Neuronal stem cell (in vitro differentiated cells): ENCODE data around the gene ACYP2.
"Not testable (repeated sequence)": the region's sequence is repeated elsewhere in the genome, so short reads cannot be mapped to it uniquely, and the experiment has no call there.

ENCODE experiments used
- DNase-seq: peaks from one replicate; pipeline ENCODE4 v3.0.0-alpha.2; 2013; ENCODE audit warnings: low spot score
- H2AFZ ChIP-seq: one replicate; pipeline ENCODE4 v1.6.1; 2013; ENCODE audit warnings: mild to moderate bottlenecking, low read length, inconsistent platforms
- H2AK5ac ChIP-seq: 2 replicates; pipeline ENCODE4 v1.6.1; 2013; ENCODE audit warnings: low read depth, mild to moderate bottlenecking, inconsistent platforms, low read length, moderate library complexity, mixed read lengths
- H2BK120ac ChIP-seq: 2 replicates; pipeline ENCODE4 v1.6.1; 2013; ENCODE audit warnings: low read depth, mild to moderate bottlenecking, inconsistent platforms, low read length, moderate library complexity, mixed read lengths
- H2BK12ac ChIP-seq: one replicate; pipeline ENCODE4 v1.6.1; 2013; ENCODE audit warnings: low read length, inconsistent platforms
- H2BK15ac ChIP-seq: 2 replicates; pipeline ENCODE4 v1.6.1; 2013; ENCODE audit warnings: mild to moderate bottlenecking, low read length, inconsistent platforms, mixed read lengths
- H2BK5ac ChIP-seq: one replicate; pipeline ENCODE4 v1.6.1; 2013; ENCODE audit warnings: inconsistent platforms, mild to moderate bottlenecking, low read length, moderate library complexity
- H3K14ac ChIP-seq: one replicate; pipeline ENCODE4 v1.6.1; 2013; ENCODE audit warnings: low read length, inconsistent platforms
- H3K18ac ChIP-seq: 2 replicates; pipeline ENCODE4 v1.6.1; 2013; ENCODE audit warnings: low read length, inconsistent platforms
- H3K23ac ChIP-seq: 2 replicates; pipeline ENCODE4 v1.6.1; 2013; ENCODE audit warnings: low read depth, mild to moderate bottlenecking, mixed read lengths, low read length, inconsistent platforms; ENCODE audit not compliant: poor library complexity
- H3K27ac ChIP-seq: replicated peaks from 3 replicates; pipeline ENCODE4 v1.5.1; 2013; ENCODE audit warnings: low read length, inconsistent platforms
- H3K27me3 ChIP-seq, 3 experiments: 2 replicates each; pipeline ENCODE4 v1.6.1; 2013; ENCODE audit warnings: low read length in 3 of 3, mild to moderate bottlenecking in 2 of 3, inconsistent platforms in 1 of 3, low read depth in 1 of 3, mixed read lengths in 1 of 3, moderate library complexity in 1 of 3; ENCODE audit not compliant: control insufficient read depth in 3 of 3, insufficient read depth in 3 of 3
- H3K36me3 ChIP-seq, 2 donors: replicated peaks in 1 of 2; 2 replicates each; pipeline ENCODE4 v1.6.1; 2013; ENCODE audit warnings: low read length in 2 of 2; ENCODE audit not compliant: control insufficient read depth in 2 of 2, insufficient read depth in 2 of 2
- H3K4ac ChIP-seq: 2 replicates; pipeline ENCODE4 v1.6.1; 2013; ENCODE audit warnings: inconsistent platforms, mild to moderate bottlenecking, low read length, moderate library complexity
- H3K4me1 ChIP-seq, 2 donors: 1 replicate in 1 of 2; 2 replicates in 1 of 2; pipeline ENCODE4 v1.6.1; 2013; ENCODE audit warnings: low read length in 2 of 2, low read depth in 1 of 2; ENCODE audit not compliant: control insufficient read depth in 2 of 2, insufficient read depth in 1 of 2
- H3K4me2 ChIP-seq: one replicate; pipeline ENCODE4 v1.6.1; 2013; ENCODE audit warnings: mild to moderate bottlenecking, low read length, inconsistent platforms; ENCODE audit not compliant: insufficient read depth, poor library complexity, severe bottlenecking
- H3K4me3 ChIP-seq, 2 donors: 2 replicates each; pipeline ENCODE4 v1.5.1; 2013; ENCODE audit warnings: low read length in 2 of 2, mild to moderate bottlenecking in 2 of 2, inconsistent platforms in 1 of 2, moderate library complexity in 1 of 2
- H3K79me1 ChIP-seq: one replicate; pipeline ENCODE4 v1.6.1; 2013; ENCODE audit warnings: low read depth, mild to moderate bottlenecking, inconsistent platforms, low read length, moderate library complexity
- H3K9ac ChIP-seq: one replicate; pipeline ENCODE4 v1.6.1; 2013; ENCODE audit warnings: mild to moderate bottlenecking, low read depth, low read length, inconsistent platforms; ENCODE audit not compliant: poor library complexity
- H3K9me3 ChIP-seq, 2 donors: replicated peaks in 1 of 2; 2 replicates each; pipeline versions ENCODE3 to v1.6.1; 2013; ENCODE audit warnings: low read length in 2 of 2, mild to moderate bottlenecking in 2 of 2, inconsistent platforms in 1 of 2, low read depth in 1 of 2, mixed read lengths in 1 of 2, moderate library complexity in 1 of 2; ENCODE audit not compliant: control insufficient read depth in 2 of 2, insufficient read depth in 1 of 2
- H4K8ac ChIP-seq: one replicate; pipeline ENCODE4 v1.6.1; 2013; ENCODE audit warnings: low read depth, mild to moderate bottlenecking, inconsistent platforms, low read length, moderate library complexity
- H4K91ac ChIP-seq: one replicate; pipeline ENCODE4 v1.6.1; 2013; ENCODE audit warnings: low read length, low read depth, mild to moderate bottlenecking, inconsistent platforms; ENCODE audit not compliant: poor library complexity
- WGBS, 2 donors: extraction: QIAGEN DNeasy Blood & Tissue Kit; methylation state at CpG; one replicate each; pipeline ENCODE4 v1.1.7; 2013; ENCODE audit warnings: missing lambda C conversion rate in 2 of 2, mixed read lengths in 1 of 2; ENCODE audit not compliant: insufficient read length in 2 of 2, insufficient replicate concordance in 1 of 2; ENCODE audit errors: extremely low coverage in 2 of 2; 5-methylcytosine and 5-hydroxymethylcytosine counted together

The ACYP2 gene

DNA sequence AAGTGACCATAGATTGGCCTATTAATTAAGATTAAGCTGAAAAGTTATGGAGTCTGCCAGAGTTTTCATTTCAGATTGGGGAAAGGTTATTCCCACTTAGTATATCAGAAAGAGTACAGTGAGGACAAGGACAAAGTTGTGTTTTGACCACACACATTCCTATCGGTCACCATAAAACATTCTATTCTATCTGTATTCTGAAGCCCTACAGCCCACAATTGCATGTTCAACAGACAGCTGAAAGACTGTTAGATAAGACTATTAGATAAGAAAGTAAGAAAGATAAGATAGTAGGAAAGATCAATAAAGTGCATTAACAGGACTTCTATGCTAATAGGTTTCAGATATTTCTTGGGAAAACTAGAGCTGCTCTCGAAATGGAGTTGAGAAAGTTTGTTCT lies 26.7 kb upstream of the ACYP2 start:
- H3K23ac ChIP-seq, result no peak overlapping the region
- no peak overlapping the region for H2BK12ac ChIP-seq
- H2BK120ac ChIP-seq, result no peak overlapping the region
- no peaks in the 10 kb centered on the region for H3K79me1 ChIP-seq
- H3K36me3 ChIP-seq, result no peaks in the 10 kb centered on the region
- no CpG with 5 or more reads among the region's 2 CpGs for WGBS, 2 donors
- no peak overlapping the region for H4K91ac ChIP-seq
- H3K4me1 ChIP-seq, result peaks cover 8 to 9% of the 10 kb centered on the region in 2 donors
- no peak overlapping the region for H3K4me2 ChIP-seq
- no peak overlapping the region for H3K18ac ChIP-seq
- H2BK15ac ChIP-seq, result no peak overlapping the region
- no peak overlapping the region for H3K27ac ChIP-seq
- H2AK5ac ChIP-seq, result no peak overlapping the region
- no peak overlapping the region for H4K8ac ChIP-seq
- no peak for DNase-seq
- H3K27me3 ChIP-seq, result peaks cover 0 to 3% (median 0%) of the 10 kb centered on the region in 3 experiments
- no peak overlapping the region for H3K4ac ChIP-seq
- H3K14ac ChIP-seq, result no peak overlapping the region
- no peaks in the 10 kb centered on the region for H3K9me3 ChIP-seq
- H2AFZ ChIP-seq, result no peak overlapping the region
- H3K4me3 ChIP-seq, result no peak overlapping the region
- no peak overlapping the region for H3K9ac ChIP-seq
- no peak overlapping the region for H2BK5ac ChIP-seq

DNA sequence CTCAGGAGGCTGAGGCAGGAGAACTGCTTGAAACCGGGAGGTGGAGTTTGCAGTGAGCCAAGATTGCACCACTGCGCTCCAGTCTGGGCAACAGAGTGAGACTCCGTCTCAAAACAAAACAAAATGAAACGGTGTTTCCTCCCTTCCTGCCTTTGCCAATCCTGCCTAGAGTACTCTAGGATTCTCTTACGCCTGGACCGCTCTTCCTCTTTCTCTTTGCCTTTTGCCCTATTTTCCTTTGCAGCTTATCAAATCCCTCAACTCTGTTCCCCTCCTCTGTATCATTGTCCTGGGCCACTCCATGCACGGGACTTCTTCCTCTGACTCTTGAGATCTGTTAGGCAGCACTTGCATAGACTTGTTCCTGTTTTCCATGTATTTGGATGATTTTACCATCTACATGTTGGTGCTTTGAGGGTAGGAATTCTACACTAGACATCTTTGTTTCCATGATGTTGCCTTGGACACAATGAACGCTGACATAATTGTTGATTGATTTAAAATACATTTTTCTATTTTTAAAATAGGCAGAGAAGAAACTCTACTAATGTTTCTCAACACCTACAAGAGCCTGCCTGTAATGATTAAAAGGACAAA lies 24.8 kb upstream of the ACYP2 start:
- no peak overlapping the region for H3K4ac ChIP-seq
- H3K9ac ChIP-seq, result no peak overlapping the region
- H3K4me3 ChIP-seq, result no peak overlapping the region
- peaks cover 8 to 9% of the 10 kb centered on the region in 2 donors for H3K4me1 ChIP-seq
- no CpG with 5 or more reads among the region's 8 CpGs for WGBS, 2 donors
- H4K8ac ChIP-seq, result no peak overlapping the region
- H2AK5ac ChIP-seq, result no peak overlapping the region
- no peak overlapping the region for H2BK120ac ChIP-seq
- H4K91ac ChIP-seq, result no peak overlapping the region
- no peak overlapping the region for H2BK5ac ChIP-seq
- no peaks in the 10 kb centered on the region for H3K79me1 ChIP-seq
- no peaks in the 10 kb centered on the region for H3K9me3 ChIP-seq
- no peak overlapping the region for H2BK12ac ChIP-seq
- DNase-seq, result no peak
- no peak overlapping the region for H2AFZ ChIP-seq
- H2BK15ac ChIP-seq, result no peak overlapping the region
- no peak overlapping the region for H3K23ac ChIP-seq
- H3K14ac ChIP-seq, result no peak overlapping the region
- H3K4me2 ChIP-seq, result no peak overlapping the region
- no peak overlapping the region for H3K18ac ChIP-seq
- H3K27me3 ChIP-seq, result no peaks in the 10 kb centered on the region
- H3K27ac ChIP-seq, result no peak overlapping the region
- no peaks in the 10 kb centered on the region for H3K36me3 ChIP-seq

DNA sequence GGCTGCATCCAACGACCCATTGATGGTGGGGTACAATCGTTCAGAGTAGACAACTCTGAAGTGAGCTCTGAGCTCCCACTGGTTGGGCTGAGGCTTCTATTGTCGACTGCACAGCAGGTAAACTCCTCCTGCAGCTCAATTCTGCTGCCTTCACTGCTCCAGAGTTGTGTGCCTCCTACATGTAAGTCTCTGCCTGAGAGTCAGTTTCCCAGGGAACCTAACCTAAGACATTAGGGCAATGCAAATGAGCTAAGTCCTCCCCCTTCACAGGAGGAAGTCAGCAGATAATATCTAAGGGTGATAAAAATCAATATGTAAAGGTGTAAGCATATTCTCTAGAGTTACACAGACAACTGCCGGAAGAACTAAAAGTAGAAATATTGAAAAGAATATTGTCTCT lies 22.5 kb upstream of the ACYP2 start:
- Histone ChIP-seq H2BK5ac (no peak overlapping the region), H2AFZ (no peak overlapping the region), H3K9me3 (peaks cover 0 to 2% of the 10 kb centered on the region in 2 donors), H2BK120ac (no peak overlapping the region), H3K27ac (peak overlapping the region; percentile 10), H3K23ac (no peak overlapping the region), H2AK5ac (no peak overlapping the region), H3K4me1 (peaks cover 7 to 8% of the 10 kb centered on the region in 2 donors), H3K27me3 (no peaks in the 10 kb centered on the region), H2BK12ac (no peak overlapping the region), H3K4ac (no peak overlapping the region), H3K4me2 (no peak overlapping the region), H3K14ac (no peak overlapping the region), H3K18ac (no peak overlapping the region), H3K79me1 (no peaks in the 10 kb centered on the region), H3K9ac (no peak overlapping the region), H4K8ac (no peak overlapping the region), H3K36me3 (no peaks in the 10 kb centered on the region), H4K91ac (no peak overlapping the region), H3K4me3 (no peak overlapping the region), H2BK15ac (no peak overlapping the region)
- no CpG with 5 or more reads among the region's 4 CpGs for WGBS, 2 donors
- no peak for DNase-seq

DNA sequence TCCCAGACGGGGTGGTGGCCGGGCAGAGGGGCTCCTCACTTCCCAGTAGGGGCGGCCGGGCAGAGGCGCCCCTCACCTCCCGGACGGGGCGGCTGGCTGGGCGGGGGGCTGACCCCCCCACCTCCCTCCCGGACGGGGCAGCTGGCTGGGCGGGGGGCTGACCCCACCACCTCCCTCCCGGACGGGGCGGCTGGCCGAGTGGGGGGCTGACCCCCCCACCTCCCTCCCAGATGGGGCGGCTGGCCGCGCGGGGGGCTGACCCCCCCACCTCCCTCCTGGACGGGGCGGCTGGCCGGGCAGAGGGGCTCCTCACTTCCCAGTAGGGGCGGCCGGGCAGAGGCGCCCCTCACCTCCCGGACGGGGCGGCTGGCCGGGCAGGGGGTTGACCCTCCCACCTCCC lies 20.0 kb upstream of the ACYP2 start:
- H3K36me3 ChIP-seq, H3K23ac ChIP-seq, H4K8ac ChIP-seq, H4K91ac ChIP-seq, H3K27me3 ChIP-seq, H2BK120ac ChIP-seq, H2BK12ac ChIP-seq, H3K9ac ChIP-seq, H2AFZ ChIP-seq, H2AK5ac ChIP-seq, H3K4me1 ChIP-seq, H3K79me1 ChIP-seq, H3K14ac ChIP-seq, H3K18ac ChIP-seq, H2BK15ac ChIP-seq, H3K4ac ChIP-seq, DNase-seq, H2BK5ac ChIP-seq, H3K4me2 ChIP-seq, H3K9me3 ChIP-seq, H3K27ac ChIP-seq, H3K4me3 ChIP-seq: not testable (repeated sequence)
- no CpG with 5 or more reads among the region's 30 CpGs for WGBS, 2 donors
